ENCODE results near the gene PDAP1. TPM values are rescaled to one million over a fixed set of nuclear protein-coding genes. Genes with fewer than 3 reads are reported as not detected.
"Not testable (repeated sequence)": the region's sequence is repeated elsewhere in the genome, so short reads cannot be mapped to it uniquely, and the experiment has no call there.

Gene PDAP1
- total RNA-seq, 2 donors from 2014 or later, result 98.6 to 103 TPM

GRCh38 chr7:99392046-99392445 lies 16.4 kb downstream of the PDAP1 start:
- no peaks in the 10 kb centered on the region for H3K9me3 ChIP-seq
- peaks cover 0 to 6% of the 10 kb centered on the region in 2 donors for H3K36me3 ChIP-seq
- DNase-seq (ENCODE audit: low spot score), result no peak
- peaks cover 5% of the 10 kb centered on the region for H3K4me1 ChIP-seq (replicated peaks)
- WGBS, result 55% methylated on average over 8 of the region's 8 CpGs
- H3K4me3 ChIP-seq, result peak overlapping the region in 1 of 2 donors; percentile 42
- intact Hi-C loops (cut with DNase I), result loop anchor here (10.0 kb wide), 1 partner anchor 67 kb away; the partner anchor contains the start of gene ARPC1A
- no peak for TF ChIP-seq POLR2AphosphoS5 (IDR thresholded peaks at IDR 0.05)
- H3K27ac ChIP-seq, result peak overlapping the region; percentile 66 to 68
- no peaks in the 10 kb centered on the region for H3K27me3 ChIP-seq (replicated peaks; ENCODE audit: insufficient read depth)

- H3K27me3 ChIP-seq (replicated peaks; ENCODE audit: insufficient read depth), result no peaks in the 10 kb centered on the region
- no peaks in the 10 kb centered on the region for H3K9me3 ChIP-seq
- peaks cover 0 to 6% of the 10 kb centered on the region in 2 donors for H3K36me3 ChIP-seq
- no peak overlapping the region for H3K4me3 ChIP-seq
- DNase-seq (ENCODE audit: low spot score), result no peak
- intact Hi-C loops (cut with DNase I), result loop anchor here (10.0 kb wide), 1 partner anchor 66 kb away; the partner anchor contains the start of gene ARPC1A
- 92% methylated on average over 23 of the region's 23 CpGs for WGBS
- no peak overlapping the region for H3K27ac ChIP-seq
- peaks cover 5% of the 10 kb centered on the region for H3K4me1 ChIP-seq (replicated peaks)
- no peak for TF ChIP-seq POLR2A (IDR thresholded peaks at IDR 0.05)
- no peak for TF ChIP-seq POLR2AphosphoS5 (IDR thresholded peaks at IDR 0.05)
- no peak for TF ChIP-seq CTCF (IDR thresholded peaks at IDR 0.05)
Measured at GRCh38 chr7:99390941-99391602, 17.3 kb downstream of the PDAP1 start.

GRCh38 chr7:99389772-99390171 lies 18.6 kb downstream of the PDAP1 start:
- 85% methylated on average over 11 of the region's 13 CpGs for WGBS
- no peaks in the 10 kb centered on the region for H3K9me3 ChIP-seq
- intact Hi-C loops (cut with DNase I), result loop anchor here (10.0 kb wide), 1 partner anchor 65 kb away; the partner anchor contains the start of gene ARPC1A

GRCh38 chr7:99387912-99388311 lies 20.5 kb downstream of the PDAP1 start:
- TF ChIP-seq CTCF (IDR thresholded peaks at IDR 0.05), result no peak
- Histone ChIP-seq H3K36me3 (peaks cover 0 to 6% of the 10 kb centered on the region in 2 donors), H3K27ac (no peak overlapping the region)

More at GRCh38 chr7:99389772-99390171, 18.6 kb downstream of the PDAP1 start:
- TF ChIP-seq POLR2A (IDR thresholded peaks at IDR 0.05), result no peak
- TF ChIP-seq POLR2AphosphoS5 (IDR thresholded peaks at IDR 0.05), result no peak
- no peak for TF ChIP-seq CTCF (IDR thresholded peaks at IDR 0.05)
- Histone ChIP-seq H3K4me3 (no peak overlapping the region), H3K36me3 (peaks cover 0 to 6% of the 10 kb centered on the region in 2 donors), H3K27me3 (replicated peaks; ENCODE audit: insufficient read depth) (no peaks in the 10 kb centered on the region), H3K27ac (no peak overlapping the region), H3K4me1 (replicated peaks) (peaks cover 5% of the 10 kb centered on the region)
- DNase-seq (ENCODE audit: low spot score), result no peak

GRCh38 chr7:99387239-99387635 lies 21.2 kb downstream of the PDAP1 start:
- intact Hi-C loops (cut with DNase I); H3K27ac ChIP-seq; DNase-seq (ENCODE audit: low spot score); H3K4me3 ChIP-seq; H3K9me3 ChIP-seq; H3K4me1 ChIP-seq (replicated peaks); H3K36me3 ChIP-seq; H3K27me3 ChIP-seq (replicated peaks; ENCODE audit: insufficient read depth): not testable (repeated sequence)
- WGBS, result 94% methylated on average over 14 of the region's 14 CpGs

More at GRCh38 chr7:99387912-99388311, 20.5 kb downstream of the PDAP1 start:
- Histone ChIP-seq H3K27me3 (replicated peaks; ENCODE audit: insufficient read depth) (no peaks in the 10 kb centered on the region), H3K9me3 (no peaks in the 10 kb centered on the region), H3K4me3 (no peak overlapping the region), H3K4me1 (replicated peaks) (no peaks in the 10 kb centered on the region)
- intact Hi-C loops (cut with DNase I), result no loop called here
- no peak for DNase-seq (ENCODE audit: low spot score)
- WGBS, result 93% methylated on average over 20 of the region's 20 CpGs

Data from prostate gland (tissue), 2 donors.